GM19452 (cell line): ENCODE data around the gene CFAP65.

Experiments
- ATAC-seq: cut with Tn5 transposase; IDR thresholded peaks from one replicate; pipeline ENCODE4 v1.9.1; 2021; ENCODE audit not compliant: unreplicated experiment

CFAP65 gene

DNA sequence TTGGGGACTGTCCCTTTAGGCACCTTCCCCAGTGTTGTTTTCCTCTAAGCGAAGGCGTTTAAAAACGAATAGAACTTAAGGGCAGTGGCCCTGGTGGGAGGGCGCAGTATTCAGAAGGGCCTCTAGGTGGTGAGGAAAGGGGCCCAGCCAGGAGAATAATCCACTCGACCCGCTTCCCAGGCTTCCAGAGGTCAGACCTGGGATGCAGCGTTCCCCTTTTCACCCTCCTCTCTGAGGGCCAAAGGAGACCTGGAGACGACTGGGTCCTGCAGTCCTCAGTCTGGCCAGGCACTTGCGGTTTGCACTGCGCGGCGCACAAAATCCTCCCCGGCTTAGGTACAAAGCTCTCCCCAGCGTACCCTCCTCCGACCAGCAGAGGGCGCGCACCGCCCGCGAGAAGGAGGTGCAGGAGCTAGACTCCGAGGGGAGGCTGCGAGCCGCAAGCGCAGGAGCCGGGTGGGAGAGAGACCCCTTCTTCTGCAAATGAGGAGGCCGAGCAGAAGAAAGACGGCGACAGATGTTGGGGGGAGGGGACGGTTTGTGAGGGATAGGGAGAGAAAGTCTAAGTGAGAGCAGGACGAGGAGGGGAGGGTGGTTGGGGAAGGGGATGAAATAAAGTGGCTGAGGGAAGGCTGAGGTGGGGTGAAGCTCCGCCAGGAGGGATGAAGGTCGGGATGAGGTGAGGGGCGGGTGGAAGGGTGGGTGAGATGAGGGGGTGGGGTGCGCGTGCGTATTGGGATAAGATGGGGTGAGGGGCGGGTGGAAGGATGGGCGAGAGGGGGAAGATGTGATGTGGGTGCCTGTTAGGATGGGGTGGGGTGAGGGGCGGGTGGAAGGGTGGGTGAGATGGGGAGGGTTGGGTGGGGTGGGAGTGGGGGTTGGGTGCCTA, 61.2 kb downstream of the CFAP65 start:
- ATAC-seq: peak; percentile 90

DNA sequence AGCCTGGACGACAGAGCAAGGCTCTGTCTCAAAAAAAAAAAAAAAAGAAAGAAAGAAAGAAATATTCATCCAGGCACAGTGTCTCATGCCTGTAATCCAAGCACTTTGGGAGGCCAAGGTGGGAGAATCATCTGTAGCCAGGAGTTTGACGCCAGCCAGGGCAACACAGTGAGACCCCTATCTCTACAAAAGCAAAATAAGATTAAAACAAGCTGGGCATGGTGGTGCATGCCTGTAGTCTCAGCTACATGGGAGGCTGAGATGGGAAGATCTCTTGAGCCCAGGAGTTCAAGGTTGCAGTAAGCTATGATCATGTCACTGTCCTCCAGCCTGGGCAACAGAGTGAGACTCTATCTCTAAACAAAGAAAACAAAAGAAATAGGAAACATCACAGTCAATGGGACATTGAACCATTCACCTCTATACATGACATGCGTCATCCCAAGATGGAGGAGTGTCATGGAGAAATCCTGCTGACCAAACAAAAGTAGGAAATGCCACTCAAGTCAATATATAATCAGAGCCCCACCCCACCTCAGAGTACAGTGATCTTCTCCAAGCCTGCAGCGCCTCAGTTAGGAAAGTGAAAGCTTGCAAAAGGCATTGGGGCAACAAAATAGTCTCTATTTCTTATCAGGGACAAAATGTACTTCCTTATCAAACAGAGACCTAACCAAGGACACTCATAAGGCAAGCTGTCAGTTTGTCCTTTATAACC, 66.1 kb downstream of the CFAP65 start:
- ATAC-seq: no peak

DNA sequence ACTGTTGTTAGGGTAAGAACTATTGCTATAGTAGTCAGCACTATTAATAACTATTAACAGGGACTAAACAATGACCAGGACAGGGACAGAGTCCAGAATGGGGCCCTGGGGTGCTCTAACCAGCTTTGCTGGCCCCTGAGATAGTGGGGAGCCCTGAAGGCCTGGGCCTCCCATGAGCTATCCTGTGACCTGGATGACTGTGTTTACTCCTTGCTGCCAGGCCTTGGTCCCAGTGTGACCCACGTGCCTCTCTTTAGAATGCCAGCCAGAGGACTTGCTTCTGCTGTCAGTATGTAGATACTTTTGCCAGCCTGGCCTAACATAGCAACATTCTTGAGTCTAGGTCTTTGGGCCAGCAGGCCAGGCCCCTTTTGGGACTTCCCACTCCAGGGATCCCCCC, 70.4 kb downstream of the CFAP65 start:
- no peak for ATAC-seq

DNA sequence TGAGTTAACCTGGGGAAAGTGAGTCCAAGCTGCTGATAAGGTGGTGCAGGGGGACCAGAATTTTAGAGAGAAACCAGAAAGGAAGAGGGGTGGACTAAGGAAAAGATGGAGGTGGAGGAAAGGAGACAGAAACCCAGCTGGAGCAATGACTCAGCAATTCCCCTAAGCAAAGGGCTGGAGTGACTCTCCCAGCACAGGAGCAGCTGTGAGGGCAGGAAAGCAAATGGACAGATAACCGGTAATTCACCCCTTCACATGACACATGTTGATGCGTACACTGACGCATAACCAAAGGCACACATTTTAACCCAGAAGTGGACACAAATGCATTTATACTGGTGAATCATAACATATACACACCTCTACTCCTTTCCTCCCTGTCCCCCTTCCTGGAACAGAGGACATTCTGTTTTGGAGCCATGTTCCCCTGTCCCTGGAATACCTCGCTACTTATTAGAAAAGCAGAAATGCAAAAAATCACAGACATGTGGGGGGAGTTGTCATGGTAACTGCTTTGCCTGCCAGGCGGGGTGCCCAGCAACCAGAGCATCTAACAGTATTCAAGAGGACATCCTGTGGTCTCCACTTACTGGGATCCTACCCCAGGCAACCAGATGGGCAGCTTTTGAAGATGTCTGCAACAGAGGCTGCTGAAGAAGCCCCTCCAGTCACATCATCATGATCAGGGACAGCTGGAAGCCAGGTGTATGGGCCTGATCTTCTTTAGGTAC, 77.1 kb downstream of the CFAP65 start:
- ATAC-seq: no peak

DNA sequence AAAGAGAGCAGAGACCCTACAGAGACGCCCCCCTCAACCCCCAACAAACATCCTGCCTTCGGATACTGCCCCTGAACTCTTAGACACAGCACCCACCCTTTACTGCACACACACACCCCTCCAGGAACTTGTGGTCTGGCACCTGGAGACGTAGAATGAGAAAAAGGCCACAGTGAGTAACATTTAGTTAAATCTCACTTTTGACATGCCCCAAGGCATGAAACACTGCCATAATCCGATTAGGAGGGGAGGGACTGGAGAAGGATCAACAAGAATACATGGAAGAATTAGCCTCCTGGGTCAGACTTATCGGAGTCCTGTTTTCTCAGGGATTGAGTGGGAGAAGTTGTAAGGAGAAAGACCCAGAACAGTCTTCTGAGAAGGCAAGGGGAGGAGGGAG, 77.7 kb downstream of the CFAP65 start:
- ATAC-seq: no peak

DNA sequence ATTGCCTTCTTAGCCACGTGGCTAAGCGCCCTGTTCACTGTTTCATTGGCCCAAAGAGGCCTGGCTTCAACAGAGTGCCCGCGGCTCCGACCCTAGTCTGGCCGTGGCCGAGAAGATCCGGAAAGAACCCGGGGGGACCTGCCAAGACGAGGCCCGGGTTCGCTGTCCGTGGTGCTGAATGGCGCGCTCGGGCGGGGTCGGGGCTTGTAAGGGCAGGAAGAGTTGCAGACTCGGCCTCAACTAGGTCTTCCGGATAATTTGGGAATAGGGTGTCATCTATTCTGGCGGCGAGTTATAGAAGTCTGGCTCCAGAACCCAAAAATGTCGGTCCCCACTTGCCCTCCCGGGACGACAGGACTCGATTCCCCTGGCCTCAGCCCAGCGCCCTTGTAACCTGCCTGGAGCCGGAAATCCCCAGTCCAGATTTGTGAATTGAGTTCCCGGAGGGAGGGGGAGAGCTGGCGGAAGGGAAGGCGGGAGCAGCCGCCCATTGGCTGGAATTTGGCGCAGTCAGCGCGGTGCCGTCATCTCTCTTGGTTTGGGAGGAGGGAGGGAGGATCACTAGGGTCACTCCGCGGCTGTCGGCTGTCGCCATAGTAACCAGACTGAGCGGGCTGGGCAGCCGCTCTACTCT, 78.3 kb downstream of the CFAP65 start:
- no peak for ATAC-seq

DNA sequence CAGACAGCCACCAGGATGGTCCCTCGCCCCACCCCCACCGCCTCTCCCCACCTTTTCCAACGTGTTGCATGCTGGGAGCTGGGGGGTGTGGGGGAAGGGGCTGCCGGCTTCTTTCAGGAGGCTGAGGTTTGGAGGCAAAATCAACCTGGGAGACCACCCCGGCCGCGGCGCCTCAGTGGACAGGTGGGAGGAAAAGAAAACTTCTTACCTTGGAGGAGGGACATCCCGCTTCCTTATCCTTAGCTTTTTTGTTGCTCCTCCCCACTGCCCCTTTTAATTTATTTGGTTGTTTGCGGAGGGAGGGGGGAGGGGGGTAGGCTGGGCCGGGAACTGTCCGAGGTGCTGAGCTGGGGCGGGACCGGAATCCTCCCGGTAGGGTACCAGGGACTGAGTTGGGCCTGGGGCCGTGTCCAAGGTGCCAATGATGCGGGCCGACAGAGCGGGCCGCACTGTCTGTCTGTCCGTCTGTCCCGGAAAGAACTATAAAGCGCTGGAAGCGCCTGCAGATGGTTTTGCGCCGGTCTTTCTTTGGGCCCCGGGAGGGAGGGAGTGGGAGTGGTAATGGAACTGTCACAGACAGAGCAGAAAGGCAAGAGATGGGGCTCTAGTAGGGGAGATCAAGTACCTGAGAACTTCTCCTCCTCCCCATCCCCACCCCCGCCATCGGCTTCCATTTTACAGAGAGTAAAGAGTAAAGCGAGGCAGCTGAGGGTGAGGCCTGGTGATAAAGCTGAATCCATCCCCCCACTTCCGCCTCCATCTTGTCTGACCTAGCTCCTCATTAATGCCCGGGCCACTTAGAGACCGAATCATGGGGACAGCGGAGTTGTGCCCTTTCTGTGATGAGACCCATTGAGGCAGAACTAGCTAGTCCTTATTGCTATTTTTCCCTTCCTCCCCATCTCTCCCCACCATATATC, 79.4 kb downstream of the CFAP65 start:
- ATAC-seq: no peak

DNA sequence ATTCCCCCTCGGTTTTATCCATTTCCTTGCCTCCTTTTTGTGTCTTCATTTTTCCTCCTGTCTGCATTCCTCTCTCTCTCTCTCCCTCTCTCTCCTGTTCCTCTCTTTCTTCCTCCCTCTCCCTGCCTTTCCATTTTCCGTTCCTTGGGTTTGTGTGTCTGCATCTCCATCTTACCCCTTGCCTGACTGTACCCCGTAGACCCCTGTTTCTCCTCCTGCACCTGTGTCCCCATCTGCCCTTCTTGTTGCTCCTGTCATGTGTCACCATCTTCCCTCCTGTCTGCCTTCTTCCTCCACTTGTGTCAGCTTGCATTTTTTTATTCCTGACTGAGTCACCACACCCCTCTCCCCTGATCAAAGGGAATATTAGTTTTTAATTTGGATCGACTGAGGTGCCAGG, 80.1 kb downstream of the CFAP65 start:
- ATAC-seq: no peak

DNA sequence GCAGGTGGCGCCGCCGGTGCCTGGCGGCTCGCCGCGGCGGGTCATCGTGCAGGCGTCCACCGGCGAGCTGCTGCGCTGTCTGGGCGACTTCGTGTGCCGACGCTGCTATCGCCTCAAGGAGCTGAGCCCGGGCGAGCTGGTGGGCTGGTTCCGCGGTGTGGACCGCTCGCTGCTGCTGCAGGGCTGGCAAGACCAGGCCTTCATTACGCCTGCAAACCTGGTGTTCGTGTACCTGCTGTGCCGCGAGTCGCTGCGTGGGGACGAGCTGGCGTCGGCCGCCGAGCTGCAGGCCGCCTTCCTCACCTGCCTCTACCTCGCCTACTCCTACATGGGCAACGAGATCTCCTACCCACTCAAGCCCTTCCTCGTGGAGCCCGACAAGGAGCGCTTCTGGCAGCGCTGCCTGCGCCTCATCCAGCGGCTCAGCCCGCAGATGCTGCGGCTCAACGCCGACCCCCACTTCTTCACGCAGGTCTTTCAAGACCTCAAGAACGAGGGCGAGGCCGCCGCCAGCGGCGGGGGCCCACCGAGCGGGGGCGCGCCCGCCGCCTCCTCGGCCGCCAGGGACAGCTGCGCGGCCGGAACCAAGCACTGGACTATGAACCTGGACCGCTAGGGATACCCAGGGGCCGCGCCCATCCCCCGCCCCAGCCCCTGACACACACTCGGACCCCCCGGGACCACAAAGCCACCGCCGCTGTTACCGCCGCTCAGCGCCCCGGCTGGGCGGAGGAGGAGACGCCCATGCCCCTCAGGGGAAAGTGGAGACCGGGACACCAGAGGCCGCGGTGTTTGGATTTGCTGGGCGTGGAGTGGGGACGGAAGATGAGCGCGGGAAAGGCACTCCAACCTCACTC, 80.8 kb downstream of the CFAP65 start:
- ATAC-seq: no peak

DNA sequence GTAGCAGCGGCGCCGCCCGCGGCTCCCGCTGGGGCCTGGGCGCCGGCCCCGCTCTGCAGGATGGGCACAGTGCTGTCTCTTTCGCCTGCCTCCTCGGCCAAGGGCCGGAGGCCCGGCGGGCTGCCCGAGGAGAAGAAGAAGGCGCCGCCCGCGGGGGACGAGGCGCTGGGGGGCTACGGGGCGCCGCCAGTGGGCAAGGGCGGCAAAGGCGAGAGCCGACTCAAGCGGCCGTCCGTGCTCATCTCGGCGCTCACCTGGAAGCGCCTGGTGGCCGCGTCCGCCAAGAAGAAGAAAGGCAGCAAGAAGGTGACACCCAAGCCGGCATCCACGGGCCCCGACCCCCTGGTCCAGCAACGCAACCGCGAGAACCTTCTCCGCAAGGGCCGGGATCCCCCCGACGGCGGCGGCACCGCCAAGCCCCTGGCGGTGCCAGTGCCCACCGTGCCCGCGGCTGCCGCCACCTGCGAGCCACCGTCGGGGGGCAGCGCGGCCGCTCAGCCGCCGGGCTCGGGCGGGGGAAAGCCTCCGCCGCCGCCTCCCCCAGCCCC, 81.5 kb downstream of the CFAP65 start:
- no peak for ATAC-seq

DNA sequence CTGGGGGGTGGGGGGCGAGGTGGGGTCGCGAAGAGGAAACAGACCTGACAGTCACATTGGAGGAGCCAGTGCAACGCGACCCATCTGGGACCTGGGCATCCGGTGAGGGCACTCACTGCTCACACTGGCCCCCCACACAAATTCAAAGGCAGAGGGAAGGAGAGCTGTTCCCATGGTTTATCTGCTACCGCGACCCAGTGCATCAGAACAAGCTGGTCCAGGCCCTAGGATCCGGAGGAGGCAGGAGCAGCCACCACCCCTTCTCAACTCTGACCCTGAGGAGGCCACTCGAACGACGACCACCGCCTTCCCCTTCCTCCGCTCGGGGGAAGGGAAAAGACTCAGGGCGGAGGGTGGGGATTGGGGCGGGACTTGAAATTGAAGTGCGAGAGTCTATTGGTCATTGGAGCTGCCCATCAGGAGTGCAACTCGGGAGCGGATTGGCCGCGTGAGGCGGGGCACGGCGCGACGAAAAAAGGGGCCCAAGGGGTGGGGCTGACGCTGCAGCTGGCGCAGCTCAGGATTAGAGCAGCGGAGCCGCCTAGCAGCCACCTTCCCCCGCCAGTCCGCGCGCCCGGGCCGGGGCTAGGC, 82.1 kb downstream of the CFAP65 start, which contains the start of gene CDK5R2:
Gene CDK5R2 (plus strand): TSS at position 526 of the 591 bp plus-strand sequence. CDS start 155 bp downstream, outside the sequence.
- peak; percentile 93 for ATAC-seq

DNA sequence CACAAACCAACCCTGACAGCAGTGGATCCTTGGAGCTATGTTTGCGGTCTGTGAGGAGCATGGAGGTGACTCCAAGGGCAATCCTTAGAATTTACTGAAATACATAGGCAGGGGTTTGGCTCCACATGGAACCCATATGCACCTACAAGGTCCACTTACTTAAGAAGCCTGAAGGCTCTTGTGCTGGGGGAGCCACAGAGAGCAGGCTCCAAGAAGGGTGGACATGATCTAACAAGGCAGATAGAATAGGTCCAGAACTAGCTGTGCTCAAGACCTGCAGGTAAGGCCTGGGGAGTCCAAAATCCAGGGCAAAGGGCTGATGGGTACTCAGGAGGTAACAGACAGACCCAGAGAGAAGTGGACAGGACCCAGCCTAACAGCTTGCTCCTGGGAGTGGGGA, 83.0 kb downstream of the CFAP65 start:
- ATAC-seq: no peak

DNA sequence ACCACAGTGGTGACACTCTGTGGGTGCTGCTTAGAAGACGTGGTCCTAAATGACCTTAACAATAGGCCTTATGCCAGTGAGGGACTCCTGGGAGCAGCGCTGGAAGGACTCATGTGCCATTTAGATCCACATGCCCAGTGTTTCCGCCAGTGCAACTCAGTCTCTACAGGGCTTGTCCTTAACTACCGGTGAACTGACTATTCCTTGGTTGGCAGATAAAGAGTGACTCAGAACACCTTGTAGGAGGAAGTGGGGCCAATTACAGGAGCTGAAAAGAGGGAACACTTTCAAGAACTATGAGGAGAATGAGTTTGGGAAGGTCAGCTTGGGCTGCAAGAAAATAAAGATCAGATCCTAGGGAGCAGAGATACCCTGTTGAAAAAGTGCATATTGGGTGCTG, 83.6 kb downstream of the CFAP65 start:
- ATAC-seq: no peak

DNA sequence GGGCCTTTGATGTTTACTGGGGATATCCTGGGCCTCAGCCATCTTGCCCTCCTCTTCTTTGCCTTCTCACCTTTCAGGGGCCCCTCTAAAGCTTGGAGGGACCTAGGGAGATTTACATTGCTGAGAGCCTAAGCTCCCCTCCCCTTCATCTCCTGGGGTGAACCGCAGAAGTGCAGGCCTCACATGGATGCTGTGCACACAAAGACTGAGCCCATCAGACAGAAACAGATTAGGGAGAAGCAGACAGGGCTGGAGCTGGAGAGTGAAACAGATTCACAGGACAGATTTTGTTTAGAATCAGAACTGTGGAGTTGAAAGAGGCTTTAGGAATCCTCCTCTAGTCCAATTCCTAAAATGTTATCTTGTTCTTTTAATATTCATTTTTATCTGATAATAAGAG, 85.3 kb downstream of the CFAP65 start:
- ATAC-seq: no peak

DNA sequence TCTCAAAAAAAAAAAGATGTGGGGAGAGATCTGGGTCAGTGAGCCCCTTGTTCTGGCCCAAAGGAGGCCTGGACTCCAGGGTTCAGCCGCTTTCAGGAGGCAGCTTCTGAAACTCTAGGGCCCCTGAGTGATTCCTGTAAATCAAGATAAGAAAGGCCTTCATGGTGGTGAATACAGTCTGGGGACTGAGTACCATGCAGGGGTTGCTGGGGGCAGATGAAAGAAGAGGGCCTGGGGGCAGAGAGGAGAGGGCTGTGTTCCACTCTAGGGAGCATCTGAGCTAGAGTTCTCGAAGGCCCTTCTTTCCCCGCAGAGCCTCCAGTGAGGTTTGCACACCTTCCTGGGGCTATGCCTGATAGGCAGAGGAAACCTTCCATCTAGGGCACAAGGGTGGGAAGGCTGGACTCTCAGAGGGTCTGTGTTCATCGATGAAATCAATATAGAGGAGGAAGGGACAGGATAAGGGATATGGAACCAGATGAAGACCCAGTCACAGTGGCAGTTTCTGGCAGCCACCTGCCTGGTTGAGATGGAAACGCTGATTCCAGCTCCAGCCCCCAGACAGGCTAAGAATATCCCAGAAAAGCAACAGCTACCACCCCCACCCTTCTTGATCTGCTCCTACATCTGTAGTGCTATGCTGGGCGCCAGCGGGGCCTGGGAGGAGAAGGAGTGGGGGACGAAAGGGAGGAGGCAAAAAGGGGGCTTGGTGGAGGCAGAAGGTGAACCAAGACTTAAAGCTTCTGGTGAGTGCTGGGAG, 86.6 kb downstream of the CFAP65 start:
- ATAC-seq: no peak

DNA sequence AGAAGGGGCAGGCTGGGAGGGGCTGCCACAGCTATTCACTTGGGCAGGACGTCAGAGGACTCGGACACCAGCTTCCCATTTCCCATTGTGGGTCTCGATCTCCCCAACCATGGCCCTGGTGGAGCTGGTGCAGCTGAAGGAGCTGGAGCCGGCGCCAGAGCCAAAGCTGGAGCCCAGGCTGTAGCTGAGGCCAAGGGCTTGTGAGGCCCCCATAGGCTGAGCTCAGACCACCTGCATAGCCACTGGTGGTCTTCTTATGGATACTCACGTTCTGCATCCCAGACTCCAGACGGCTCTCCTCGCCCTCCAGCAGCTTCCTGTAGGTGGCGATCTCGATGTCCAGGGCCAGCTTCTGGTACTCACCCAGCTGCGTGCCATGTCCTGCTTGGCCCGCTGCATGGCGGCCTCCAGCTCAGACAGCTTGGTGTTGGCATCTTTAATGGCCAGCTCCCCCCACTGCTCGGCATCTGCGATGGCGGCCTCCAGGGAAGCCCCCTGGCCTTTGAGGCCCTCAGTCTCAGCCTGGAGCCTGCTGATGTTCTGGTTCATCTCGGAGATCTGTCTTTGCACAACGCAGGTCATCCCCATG, 87.9 kb downstream of the CFAP65 start:
- no peak for ATAC-seq
